Smooth muscle cell (in vitro differentiated cells): ENCODE data around the gene PRR4. TPM values are rescaled to one million over a fixed set of nuclear protein-coding genes. Genes with fewer than 3 reads are reported as not detected.

Experiments
- DNase-seq: peaks from one replicate; lab custom pipeline; 2025; ENCODE audit not compliant: unreplicated experiment; lab: John Stamatoyannopoulos, UW
- H2AFZ ChIP-seq: fragments of 200-600 bp; sonication (generic); 2 replicates; pipeline ENCODE4 v1.6.0; 2016; ENCODE audit warnings: antibody characterized with exemption, low read depth, mild to moderate bottlenecking
- H3F3A ChIP-seq: fragments of 200-600 bp; sonication (generic); 2 replicates; pipeline ENCODE4 v1.6.0; 2017; ENCODE audit warnings: antibody characterized with exemption, low read depth
- H3K27ac ChIP-seq: fragments of 200-600 bp; sonication (generic); 2 replicates; pipeline ENCODE4 v1.5.1; 2016; ENCODE audit warnings: low read depth, mild to moderate bottlenecking
- H3K27me3 ChIP-seq: fragments of 200-600 bp; sonication (generic); 2 replicates; pipeline ENCODE4 v1.6.1; 2016; ENCODE audit warnings: low read depth, mild to moderate bottlenecking
- H3K36me3 ChIP-seq: fragments of 200-600 bp; sonication (generic); 2 replicates; pipeline ENCODE4 v1.5.1; 2016; ENCODE audit warnings: low read depth
- H3K4me1 ChIP-seq: fragments of 200-600 bp; sonication (generic); 2 replicates; pipeline ENCODE4 v1.5.1; 2016; ENCODE audit warnings: low read depth
- H3K4me2 ChIP-seq: fragments of 200-600 bp; sonication (generic); 2 replicates; pipeline ENCODE4 v1.6.0; 2016; ENCODE audit warnings: mild to moderate bottlenecking
- H3K4me3 ChIP-seq: fragments of 200-600 bp; sonication (generic); 2 replicates; pipeline ENCODE4 v1.5.1; 2016; ENCODE audit warnings: mild to moderate bottlenecking
- H3K79me2 ChIP-seq: fragments of 200-600 bp; sonication (generic); 2 replicates; pipeline ENCODE4 v1.6.0; 2016; ENCODE audit warnings: low read depth, mild to moderate bottlenecking
- H3K9ac ChIP-seq: fragments of 200-600 bp; sonication (generic); 2 replicates; pipeline ENCODE4 v1.6.0; 2016; ENCODE audit warnings: low read depth
- H3K9me3 ChIP-seq: fragments of 200-600 bp; sonication (generic); replicated peaks from 2 replicates; pipeline ENCODE4 v1.5.1; 2016; ENCODE audit warnings: low read depth
- H4K20me1 ChIP-seq: fragments of 200-600 bp; sonication (generic); 2 replicates; pipeline ENCODE4 v1.6.0; 2016; ENCODE audit warnings: low read depth
- CTCF ChIP-seq: fragments of 200-600 bp; sonication (generic); IDR thresholded peaks from 2 replicates; pipeline ENCODE4 v1.5.1; 2017; ENCODE audit warnings: borderline replicate concordance, mild to moderate bottlenecking, antibody characterized with exemption; ENCODE audit not compliant: insufficient read depth, poor library complexity, severe bottlenecking
- WGBS: methylation state at CpG from one replicate; pipeline ENCODE4 v1.1.7; 2016; ENCODE audit warnings: low lambda C conversion rate; 5-methylcytosine and 5-hydroxymethylcytosine counted together
- polyA plus RNA-seq: library from polyadenylated mRNA; unstranded; fragments of >200 nt; fragmentation: Nextera tagmentation; extraction: Ambion mirVana; gene quantifications from 2 replicates; pipeline ENCODE4 v1.2.1, GENCODE V29; 2016
- total RNA-seq: library from RNA; depleted of rRNA; stranded (reverse); fragments of >200 nt; gene quantifications from 2 replicates; pipeline ENCODE4 v1.2.3, GENCODE V29; 2014

Gene PRR4
- total and polyA plus RNA-seq, 2 experiments from 2014 or later, result 4.2 to 6.7 TPM

DNA sequence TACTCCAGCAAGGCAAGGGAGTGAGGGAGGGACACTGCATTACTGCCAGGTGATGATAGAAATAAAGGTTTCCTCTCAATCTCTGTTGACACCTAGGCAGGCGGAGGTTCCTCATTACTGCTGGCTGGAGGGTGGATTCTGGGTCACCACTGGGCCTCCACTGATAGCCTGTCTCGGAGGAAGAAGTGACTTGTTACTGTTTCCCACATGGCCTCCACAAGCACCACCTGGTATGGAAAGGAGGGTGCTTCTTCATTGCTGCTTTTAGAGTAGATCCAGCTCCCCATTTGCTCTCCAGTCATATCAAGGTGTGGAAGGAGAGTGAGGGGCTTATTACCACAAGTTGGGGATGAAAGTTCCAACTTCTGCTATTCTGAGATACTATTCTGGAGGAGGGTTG, 6.4 kb downstream of the PRR4 start:
- no peak overlapping the region for H2AFZ ChIP-seq
- no peaks in the 10 kb centered on the region for H3K27me3 ChIP-seq
- no peaks in the 10 kb centered on the region for H3K4me1 ChIP-seq
- H4K20me1 ChIP-seq, result no peaks in the 10 kb centered on the region
- no peaks in the 10 kb centered on the region for H3F3A ChIP-seq
- H3K36me3 ChIP-seq, result peaks cover 4% of the 10 kb centered on the region
- H3K4me3 ChIP-seq, result no peak overlapping the region
- no peak for TF ChIP-seq CTCF
- no peak overlapping the region for H3K9ac ChIP-seq
- no peaks in the 10 kb centered on the region for H3K9me3 ChIP-seq
- 100% methylated on average over 2 of the region's 2 CpGs for WGBS
- no peak overlapping the region for H3K27ac ChIP-seq
- no peak overlapping the region for H3K4me2 ChIP-seq
- H3K79me2 ChIP-seq, result no peaks in the 10 kb centered on the region
- DNase-seq, result no peak

DNA sequence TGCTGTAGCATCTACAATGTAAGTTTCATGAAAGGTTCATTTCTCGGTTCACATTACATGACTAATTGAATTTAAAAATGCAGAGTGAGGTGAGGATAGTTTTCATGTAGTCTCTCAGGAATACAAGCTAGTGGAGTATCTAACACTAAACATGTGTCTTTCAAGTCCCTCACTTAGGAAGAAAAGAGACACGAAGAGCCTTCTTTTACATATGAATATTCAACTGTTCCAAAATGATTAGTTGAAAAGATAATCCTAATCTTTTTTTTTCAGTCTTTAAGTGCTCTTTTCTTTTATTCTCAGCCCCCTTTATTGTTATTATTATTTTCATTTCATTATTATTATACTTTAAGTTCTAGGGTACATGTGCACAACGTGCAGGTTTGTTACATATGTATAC, 10.8 kb downstream of the PRR4 start:
- no peak overlapping the region for H3K9ac ChIP-seq
- 80% methylated on average over 3 of the region's 3 CpGs for WGBS
- no peak for TF ChIP-seq CTCF
- no peaks in the 10 kb centered on the region for H3K27me3 ChIP-seq
- H3K4me3 ChIP-seq, result no peak overlapping the region
- no peak for DNase-seq
- H3F3A ChIP-seq, result no peaks in the 10 kb centered on the region
- H3K27ac ChIP-seq, result no peak overlapping the region
- no peak overlapping the region for H2AFZ ChIP-seq
- H3K4me2 ChIP-seq, result no peak overlapping the region
- H3K79me2 ChIP-seq, result no peaks in the 10 kb centered on the region
- no peaks in the 10 kb centered on the region for H4K20me1 ChIP-seq
- H3K4me1 ChIP-seq, result no peaks in the 10 kb centered on the region
- H3K9me3 ChIP-seq, result no peaks in the 10 kb centered on the region
- no peaks in the 10 kb centered on the region for H3K36me3 ChIP-seq

GRCh38 chr12:10829994-10830393, 19.3 kb downstream of the PRR4 start:
- no peak for DNase-seq
- WGBS, result 96% methylated on average over 1 of the region's 1 CpG
- H4K20me1 ChIP-seq, result no peaks in the 10 kb centered on the region
- H3K9me3 ChIP-seq, result no peaks in the 10 kb centered on the region
- no peak overlapping the region for H3K4me2 ChIP-seq
- H3K4me3 ChIP-seq, result no peak overlapping the region
- no peaks in the 10 kb centered on the region for H3F3A ChIP-seq
- no peak for TF ChIP-seq CTCF
- no peak overlapping the region for H3K9ac ChIP-seq
- no peak overlapping the region for H2AFZ ChIP-seq
- no peaks in the 10 kb centered on the region for H3K27me3 ChIP-seq
- no peak overlapping the region for H3K27ac ChIP-seq
- no peaks in the 10 kb centered on the region for H3K4me1 ChIP-seq
- no peaks in the 10 kb centered on the region for H3K36me3 ChIP-seq
- H3K79me2 ChIP-seq, result no peaks in the 10 kb centered on the region

GRCh38 chr12:10826258-10826657, 23.0 kb downstream of the PRR4 start, which contains the start of gene TAS2R10:
Gene TAS2R10 (minus strand): TSS chr12:10826358. CDS start chr12:10826269, 89 bp downstream.
- Histone ChIP-seq H3K27me3 (no peaks in the 10 kb centered on the region), H3K36me3 (no peaks in the 10 kb centered on the region), H3K27ac (no peak within 1 kb of the TSS), H3F3A (no peaks in the 10 kb centered on the region), H4K20me1 (no peaks in the 10 kb centered on the region), H3K4me2 (no peak within 1 kb of the TSS), H3K4me1 (no peaks in the 10 kb centered on the region), H3K4me3 (no peak within 1 kb of the TSS), H2AFZ (no peak within 1 kb of the TSS), H3K9ac (no peak within 1 kb of the TSS), H3K79me2 (no peaks in the 10 kb centered on the region), H3K9me3 (no peaks in the 10 kb centered on the region)
- no peak for TF ChIP-seq CTCF
- WGBS, result 92% methylated on average over 3 of the region's 3 CpGs
- DNase-seq, result no peak
